Fibroblast of upper back skin (primary cell): Measurements from ENCODE around the gene CCDC88C.
"Not testable (repeated sequence)": the region's sequence is repeated elsewhere in the genome, so short reads cannot be mapped to it uniquely, and the experiment has no call there.

Source experiments
- DNase-seq: peaks from one replicate; pipeline ENCODE4 v3.0.0-alpha.2; 2013

Gene CCDC88C

GRCh38 chr14:91242635-91243034, 175.0 kb downstream of the CCDC88C start:
- no peak for DNase-seq

DNA sequence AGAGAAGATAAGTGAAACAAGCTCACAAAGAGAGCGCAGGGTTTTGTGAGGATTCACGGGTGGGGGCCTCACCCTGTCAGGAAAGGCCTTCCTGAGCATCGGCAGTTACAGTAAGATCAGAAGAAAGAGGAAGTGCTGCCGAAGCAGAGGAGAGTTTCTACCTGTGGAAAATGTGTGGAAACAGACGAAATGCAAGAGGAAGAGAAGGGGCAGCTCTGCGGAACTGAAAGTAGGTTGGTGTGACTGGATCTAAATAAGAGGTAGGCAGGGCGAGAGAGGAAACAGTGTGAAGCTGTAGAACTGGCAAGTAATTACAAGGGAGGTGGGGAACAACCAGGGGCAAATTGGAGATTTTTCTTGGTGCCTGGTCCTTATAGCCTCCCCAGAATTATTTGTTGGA, 175.8 kb downstream of the CCDC88C start:
- DNase-seq, result no peak

GRCh38 chr14:91238661-91239060, 179.0 kb downstream of the CCDC88C start:
- DNase-seq, result no peak

DNA sequence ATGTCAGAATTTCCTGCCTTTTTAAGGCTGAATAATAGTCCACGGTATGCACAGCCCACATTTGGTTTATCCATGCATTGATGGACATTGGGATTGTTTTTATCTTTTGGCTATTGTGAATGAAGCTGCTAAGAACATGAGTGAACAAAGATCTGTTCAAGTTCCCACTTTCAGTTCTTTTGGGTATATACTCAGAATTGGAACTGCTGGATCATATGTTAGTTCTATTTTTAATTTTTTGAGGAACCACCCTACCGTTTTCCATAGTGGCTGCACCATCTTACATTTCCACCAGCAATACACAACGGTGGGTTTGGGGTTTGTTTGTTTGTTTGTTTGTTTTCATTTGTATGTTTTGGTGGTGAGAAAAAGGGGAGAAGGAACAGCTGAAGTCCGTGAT, 179.5 kb downstream of the CCDC88C start:
- no peak for DNase-seq

GRCh38 chr14:91237219-91237618, 180.4 kb downstream of the CCDC88C start:
- peak; percentile 82 for DNase-seq

DNA sequence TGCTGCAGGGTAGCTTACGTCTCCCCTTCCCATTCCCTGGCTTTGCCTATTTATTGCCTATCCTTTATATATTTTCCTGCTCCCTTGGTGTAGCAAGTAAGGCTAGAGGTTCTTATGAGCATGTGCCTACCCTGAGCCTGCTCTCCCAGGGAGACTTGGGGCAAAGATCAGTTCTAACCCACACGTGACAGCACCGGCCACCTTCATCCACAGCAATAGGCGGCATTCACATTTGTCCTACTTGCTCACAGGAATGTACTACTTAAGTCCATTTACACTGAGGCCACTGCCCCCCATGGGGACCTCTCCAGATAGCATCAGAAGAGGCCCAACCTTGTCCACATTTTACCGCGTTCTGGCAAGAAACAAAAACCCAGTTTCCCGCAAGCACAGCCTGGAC, 181.8 kb downstream of the CCDC88C start:
- DNase-seq, result no peak

DNA sequence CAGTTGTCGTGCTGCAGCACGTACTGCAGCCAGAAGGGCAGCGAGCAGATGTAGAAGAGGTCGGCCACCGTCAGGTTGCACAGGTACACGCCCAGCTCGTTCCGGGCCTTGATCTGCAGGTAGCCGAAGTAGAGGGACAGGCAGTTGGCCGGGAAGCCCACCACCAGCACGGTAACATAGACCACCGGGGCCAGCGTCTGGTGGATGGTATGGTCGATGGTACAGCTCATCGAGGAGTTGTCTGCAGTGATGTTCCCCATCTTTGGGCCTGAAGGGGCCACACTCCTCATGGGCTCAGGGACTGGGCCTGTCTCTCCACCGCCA, 182.9 kb downstream of the CCDC88C start:
- DNase-seq, result no peak

DNA sequence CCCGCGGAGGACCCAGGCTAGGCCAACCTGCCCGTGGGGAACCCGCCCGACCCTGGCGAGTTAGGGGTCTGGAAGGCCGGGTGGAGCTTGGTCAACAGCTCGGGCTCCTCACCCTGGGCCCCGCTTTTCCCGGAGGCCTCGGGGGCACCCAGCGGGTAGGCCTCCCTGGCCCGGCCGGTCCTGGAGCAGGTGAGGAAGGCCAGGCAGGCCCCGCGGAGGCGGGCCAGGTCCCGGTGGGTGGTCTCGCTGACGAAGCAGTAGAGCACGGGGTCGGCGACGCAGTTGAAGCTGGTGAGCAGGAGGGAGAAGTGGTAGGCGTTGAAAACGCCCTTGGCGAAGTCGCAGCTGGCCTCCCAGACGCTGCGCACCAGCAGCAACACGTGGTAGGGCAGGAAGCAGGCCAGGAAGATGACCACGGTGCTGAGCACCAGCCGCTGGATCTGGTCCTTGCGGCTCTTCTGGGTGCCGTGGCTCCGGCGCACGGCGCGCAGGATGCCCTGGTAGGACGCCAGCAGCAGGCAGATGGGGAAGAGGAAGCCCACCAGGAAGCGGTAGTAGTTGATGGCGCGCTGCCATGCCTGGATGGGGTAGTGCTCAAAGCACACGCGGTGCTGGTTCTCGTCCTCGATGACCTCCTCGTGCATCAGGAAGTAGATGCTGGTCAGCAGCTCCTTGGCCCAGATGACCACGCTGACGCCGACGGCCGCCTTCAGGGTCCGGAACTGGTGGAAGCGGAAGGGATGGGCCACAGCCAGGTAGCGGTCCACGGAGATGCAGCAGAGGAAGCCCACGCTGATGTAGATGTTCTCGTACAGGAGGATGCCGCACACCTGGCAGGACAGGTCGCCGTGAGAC, 183.5 kb downstream of the CCDC88C start:
- no peak for DNase-seq

- no peak for DNase-seq
Measured at GRCh38 chr14:91232603-91233002, 185.0 kb downstream of the CCDC88C start.

DNA sequence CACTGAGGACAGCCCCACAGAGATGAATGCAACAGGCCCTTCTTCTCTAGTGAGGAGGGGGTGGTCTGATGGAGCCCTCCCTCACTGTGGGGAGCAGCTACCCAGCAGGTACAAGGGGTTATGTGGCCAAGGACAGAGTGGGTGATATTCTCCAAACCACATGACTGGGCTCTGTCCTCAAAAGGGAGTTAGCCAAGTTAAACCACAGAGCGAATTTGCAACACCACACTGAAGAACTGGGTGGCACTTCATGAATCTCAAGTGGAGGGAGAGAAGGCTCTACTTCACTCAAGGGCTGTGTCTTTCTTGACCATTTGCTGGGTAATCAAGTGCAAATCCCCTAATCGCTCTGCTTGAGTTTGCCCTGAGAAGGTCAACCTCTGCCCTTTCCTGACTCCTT, 185.6 kb downstream of the CCDC88C start:
- no peak for DNase-seq

- DNase-seq, result no peak
Measured at GRCh38 chr14:91231446-91231845, 186.2 kb downstream of the CCDC88C start.

- peak; percentile 14 for DNase-seq
Measured at GRCh38 chr14:91230397-91231035, 187.1 kb downstream of the CCDC88C start.

DNA sequence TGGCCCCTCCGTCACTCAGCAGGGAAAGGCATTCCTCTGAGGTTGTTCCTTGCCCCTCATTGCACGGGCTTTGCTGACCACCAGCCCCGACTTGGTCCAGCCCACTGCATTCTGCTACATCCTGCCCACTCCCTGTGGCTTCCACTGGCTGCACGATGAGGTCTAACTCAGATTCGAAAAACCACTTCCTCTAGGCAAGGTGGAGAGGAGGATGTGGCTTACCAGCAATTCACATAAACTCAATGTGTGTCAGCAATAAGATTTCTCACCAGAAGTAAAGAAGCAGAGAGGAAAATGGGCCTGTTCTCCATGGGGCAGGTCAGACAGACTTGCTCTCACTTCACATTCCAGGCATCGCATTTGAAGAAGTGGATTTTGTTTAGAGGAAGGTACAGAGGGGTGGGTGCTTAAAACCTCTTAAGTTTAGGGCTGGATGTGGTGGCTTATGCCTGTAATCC, 187.8 kb downstream of the CCDC88C start:
- DNase-seq, result peak; percentile 73

GRCh38 chr14:91229005-91229382, 188.6 kb downstream of the CCDC88C start:
- no peak for DNase-seq

DNA sequence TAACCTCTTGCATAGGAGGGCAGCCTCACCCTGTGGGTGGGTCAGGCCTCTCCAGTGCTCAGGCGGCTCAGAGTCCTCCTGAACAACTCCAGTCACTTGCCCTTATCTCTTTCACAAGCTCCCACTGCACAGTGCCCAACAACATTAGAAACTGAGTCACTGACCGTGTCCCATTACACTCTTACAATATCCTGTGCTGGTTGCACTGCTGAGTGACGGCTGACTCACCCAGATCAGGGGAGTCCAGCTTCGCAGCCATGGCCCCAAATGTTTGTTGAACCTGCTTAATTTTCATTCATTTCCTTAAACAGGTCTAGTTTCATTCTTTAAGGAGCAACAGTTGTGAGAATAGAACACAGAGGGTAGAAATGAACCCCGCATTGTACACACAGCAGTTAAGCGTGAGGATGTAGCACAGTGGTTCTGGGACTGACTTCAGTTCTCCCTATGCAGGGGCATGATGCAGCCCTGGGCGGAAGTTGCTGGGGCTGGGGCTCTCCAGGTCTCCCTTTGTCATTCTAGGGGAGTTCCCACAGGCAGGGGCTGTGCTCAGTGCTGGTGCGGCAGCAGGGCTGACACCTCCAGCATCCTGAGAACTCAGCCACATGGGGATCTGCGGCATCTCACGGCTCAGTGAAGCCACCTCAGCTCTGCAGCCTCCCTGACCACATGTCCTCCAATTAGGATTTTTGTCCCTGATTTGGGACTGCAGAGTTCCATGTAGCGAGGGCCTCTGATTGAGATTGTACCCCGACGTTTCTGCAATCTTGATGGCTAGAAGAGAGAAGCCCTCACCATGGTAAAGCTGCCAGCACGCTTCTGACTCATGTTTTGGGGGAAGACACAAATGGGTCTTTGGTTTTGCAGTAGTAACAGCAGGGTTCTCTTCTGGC, 189.3 kb downstream of the CCDC88C start:
- peak; percentile 44 for DNase-seq

DNA sequence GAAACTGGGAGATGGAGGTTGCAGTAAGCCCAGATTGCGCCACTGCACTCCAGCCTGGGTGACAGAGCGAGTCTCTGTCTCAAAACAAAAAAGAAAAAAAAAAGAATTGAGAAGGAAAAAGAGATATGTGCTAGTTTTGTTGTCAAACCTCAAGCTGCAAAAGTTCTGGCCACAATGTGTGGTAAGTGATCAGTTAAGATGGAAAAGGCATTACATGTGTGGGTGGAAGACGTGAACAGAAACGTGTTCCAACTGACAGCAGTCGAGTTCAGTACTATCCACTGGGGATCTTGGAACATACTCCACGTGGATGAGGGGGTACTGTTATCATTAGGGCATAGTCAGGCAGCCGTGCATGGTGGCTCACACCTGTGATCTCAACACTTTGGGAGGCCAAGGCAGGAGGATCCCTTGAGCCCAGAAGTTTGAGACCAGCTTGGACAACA, 190.4 kb downstream of the CCDC88C start:
- no peak for DNase-seq

DNA sequence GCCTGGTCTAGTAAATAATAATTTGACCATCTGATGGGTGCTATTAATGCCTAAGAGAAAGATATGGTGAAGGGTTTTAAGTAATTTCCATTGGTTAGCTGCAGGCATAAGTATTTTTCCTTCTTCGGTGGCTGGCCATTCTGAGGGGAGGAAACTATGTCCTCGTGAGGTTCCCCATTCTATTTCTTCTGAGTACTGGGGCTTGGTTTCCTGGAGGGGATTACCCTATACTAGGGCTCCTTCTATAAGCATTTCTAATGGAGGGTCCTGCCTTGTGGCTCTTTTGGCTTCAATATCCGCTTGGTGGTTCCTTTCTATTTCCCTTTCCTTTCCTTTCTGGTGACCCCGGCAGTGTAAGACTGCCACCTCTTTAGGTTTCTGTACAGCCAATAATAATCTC, 191.3 kb downstream of the CCDC88C start:
- not testable (repeated sequence) for DNase-seq

GRCh38 chr14:91225025-91225424, 192.6 kb downstream of the CCDC88C start:
- DNase-seq, result no peak

DNA sequence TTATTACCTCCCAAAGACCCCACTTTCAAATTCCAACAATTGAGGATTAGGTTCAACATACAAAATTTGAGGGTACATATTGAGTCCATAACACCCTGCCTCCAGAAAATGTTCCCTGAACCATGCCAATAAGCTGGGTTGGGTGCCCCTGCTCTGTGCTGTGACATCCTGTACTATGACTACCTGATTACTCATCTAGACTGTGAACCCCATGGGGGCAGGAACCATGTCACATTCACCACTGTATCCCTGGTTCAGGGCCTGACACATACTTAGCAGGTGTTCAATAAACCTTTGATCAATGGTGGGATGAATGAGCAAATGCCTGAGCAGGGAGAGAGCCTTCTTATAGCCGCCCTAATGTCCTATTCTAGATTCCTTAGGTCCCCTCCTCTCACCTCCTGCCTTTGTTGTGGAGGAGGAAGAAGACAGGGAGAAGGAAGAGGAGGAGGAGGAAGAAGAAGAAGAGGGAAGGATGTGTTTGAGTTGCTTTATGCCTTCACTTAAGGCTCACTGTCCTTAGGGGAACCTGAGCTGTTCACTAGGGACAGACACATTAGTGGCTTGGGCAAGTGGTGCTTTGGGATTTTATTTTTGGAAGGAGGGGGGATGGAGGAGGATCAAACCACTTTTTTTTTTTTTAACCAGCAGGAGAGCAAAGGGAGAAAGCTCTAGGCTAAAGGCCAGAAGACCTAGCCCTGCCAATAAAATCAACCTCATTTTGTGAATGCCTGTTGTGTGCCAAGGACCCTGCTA, 194.4 kb downstream of the CCDC88C start:
- no peak for DNase-seq
